IPS-18a (cell line): ENCODE data around the gene NR4A3.
A peak's percentile ranks its signal among the peaks of the same experiment; 100 is the strongest.

Experiments
- H3K27ac ChIP-seq: one replicate; pipeline ENCODE4 v1.5.1; 2013; ENCODE audit warnings: low read length
- H3K27me3 ChIP-seq: one replicate; pipeline ENCODE4 v1.6.1; 2013; ENCODE audit warnings: mild to moderate bottlenecking, low read length; ENCODE audit not compliant: control insufficient read depth, insufficient read depth
- H3K36me3 ChIP-seq: one replicate; pipeline ENCODE4 v1.6.1; 2013; ENCODE audit warnings: low read depth, low read length; ENCODE audit not compliant: control insufficient read depth
- H3K4me1 ChIP-seq: one replicate; pipeline ENCODE4 v1.6.1; 2013; ENCODE audit warnings: low read depth, low read length; ENCODE audit not compliant: control insufficient read depth
- H3K4me3 ChIP-seq: one replicate; pipeline ENCODE4 v1.5.1; 2013; ENCODE audit warnings: low read length
- H3K9ac ChIP-seq: one replicate; pipeline ENCODE4 v1.6.1; 2013; ENCODE audit warnings: mild to moderate bottlenecking, low read length, moderate library complexity
- H3K9me3 ChIP-seq: one replicate; pipeline ENCODE4 v1.6.1; 2013; ENCODE audit warnings: low read depth, low read length; ENCODE audit not compliant: control insufficient read depth

The NR4A3 gene

DNA sequence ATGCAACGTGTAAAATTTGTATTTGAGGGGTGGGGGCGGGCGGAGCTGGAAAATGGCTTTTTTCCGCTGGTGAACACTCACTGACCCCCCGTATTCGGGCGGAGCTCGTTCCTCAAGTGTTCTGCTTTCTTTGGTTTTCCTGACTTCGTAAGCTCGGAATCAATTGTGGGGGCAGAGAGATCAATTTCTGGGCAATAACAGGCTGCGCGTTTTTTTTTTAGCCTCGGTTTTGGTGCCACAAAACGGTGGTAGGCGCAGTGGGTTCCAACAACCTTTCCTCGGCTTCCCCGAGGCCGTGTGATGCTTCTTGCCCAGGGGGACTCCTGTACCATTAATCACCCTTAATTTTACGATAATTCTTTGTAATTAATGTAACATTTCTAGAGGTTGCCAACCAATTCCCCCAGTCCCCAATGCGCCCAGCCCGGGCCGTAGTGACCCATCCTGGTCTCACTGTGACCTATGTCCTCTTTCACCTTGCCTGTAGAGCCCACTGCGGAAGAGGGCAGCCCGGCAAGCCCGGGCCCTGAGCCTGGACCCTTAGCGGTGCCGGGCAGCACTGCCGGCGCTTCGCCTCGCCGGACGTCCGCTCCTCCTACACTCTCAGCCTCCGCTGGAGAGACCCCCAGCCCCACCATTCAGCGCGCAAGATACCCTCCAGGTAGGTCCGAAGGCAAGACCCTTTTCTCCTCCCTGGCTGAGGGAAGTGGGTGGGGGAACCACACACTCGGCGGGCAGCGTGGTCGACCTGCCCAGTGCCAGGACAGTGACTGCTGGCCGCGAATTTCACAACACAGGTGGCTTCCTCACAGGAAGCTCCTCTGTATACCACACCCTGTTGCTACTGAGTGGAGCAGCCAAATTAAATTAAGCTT lies 3.7 kb downstream of the NR4A3 start:
- H3K27me3 ChIP-seq = peaks cover 100% of the 10 kb centered on the region
- peaks cover 33% of the 10 kb centered on the region for H3K4me1 ChIP-seq
- peak overlapping the region; percentile 84 for H3K4me3 ChIP-seq
- H3K27ac ChIP-seq = no peak overlapping the region
- no peaks in the 10 kb centered on the region for H3K36me3 ChIP-seq
- H3K9me3 ChIP-seq = no peaks in the 10 kb centered on the region
- H3K9ac ChIP-seq = peak overlapping the region; percentile 20

GRCh38 chr9:99826579-99826978 lies 4.9 kb downstream of the NR4A3 start:
- H3K4me3 ChIP-seq = no peak overlapping the region
- no peaks in the 10 kb centered on the region for H3K36me3 ChIP-seq
- no peak overlapping the region for H3K27ac ChIP-seq
- peaks cover 25% of the 10 kb centered on the region for H3K4me1 ChIP-seq
- H3K27me3 ChIP-seq = peaks cover 100% of the 10 kb centered on the region
- no peaks in the 10 kb centered on the region for H3K9me3 ChIP-seq
- no peak overlapping the region for H3K9ac ChIP-seq

DNA sequence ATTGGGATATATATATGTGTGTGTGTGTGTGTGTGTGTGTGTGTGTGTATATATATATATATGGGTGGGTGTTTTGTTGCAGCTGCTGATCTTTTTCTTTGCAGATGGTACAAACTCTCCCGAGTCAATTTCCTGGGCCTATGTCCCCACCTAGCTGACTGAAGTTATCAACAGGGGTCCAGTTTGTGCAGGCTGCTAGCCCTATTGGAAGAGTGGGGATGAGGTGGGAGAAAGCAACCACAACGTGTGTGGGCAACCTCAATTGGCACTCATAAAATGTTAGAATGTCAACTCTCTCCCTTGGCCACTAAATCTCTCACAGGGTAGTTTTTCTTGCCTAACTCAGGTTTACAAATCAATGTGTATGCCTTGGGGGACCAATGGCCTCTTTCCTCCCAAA lies 5.6 kb downstream of the NR4A3 start:
- H3K4me1 ChIP-seq = peaks cover 25% of the 10 kb centered on the region
- no peaks in the 10 kb centered on the region for H3K9me3 ChIP-seq
- H3K27ac ChIP-seq = no peak overlapping the region
- H3K36me3 ChIP-seq = no peaks in the 10 kb centered on the region
- peaks cover 96% of the 10 kb centered on the region for H3K27me3 ChIP-seq
- H3K9ac ChIP-seq = no peak overlapping the region
- H3K4me3 ChIP-seq = no peak overlapping the region

DNA sequence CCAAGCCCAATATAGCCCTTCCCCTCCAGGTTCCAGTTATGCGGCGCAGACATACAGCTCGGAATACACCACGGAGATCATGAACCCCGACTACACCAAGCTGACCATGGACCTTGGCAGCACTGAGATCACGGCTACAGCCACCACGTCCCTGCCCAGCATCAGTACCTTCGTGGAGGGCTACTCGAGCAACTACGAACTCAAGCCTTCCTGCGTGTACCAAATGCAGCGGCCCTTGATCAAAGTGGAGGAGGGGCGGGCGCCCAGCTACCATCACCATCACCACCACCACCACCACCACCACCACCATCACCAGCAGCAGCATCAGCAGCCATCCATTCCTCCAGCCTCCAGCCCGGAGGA lies 6.3 kb downstream of the NR4A3 start:
- Histone ChIP-seq H3K9ac (no peak overlapping the region), H3K27me3 (peaks cover 88% of the 10 kb centered on the region), H3K4me3 (no peak overlapping the region), H3K27ac (no peak overlapping the region), H3K4me1 (peaks cover 22% of the 10 kb centered on the region), H3K9me3 (no peaks in the 10 kb centered on the region), H3K36me3 (no peaks in the 10 kb centered on the region)

DNA sequence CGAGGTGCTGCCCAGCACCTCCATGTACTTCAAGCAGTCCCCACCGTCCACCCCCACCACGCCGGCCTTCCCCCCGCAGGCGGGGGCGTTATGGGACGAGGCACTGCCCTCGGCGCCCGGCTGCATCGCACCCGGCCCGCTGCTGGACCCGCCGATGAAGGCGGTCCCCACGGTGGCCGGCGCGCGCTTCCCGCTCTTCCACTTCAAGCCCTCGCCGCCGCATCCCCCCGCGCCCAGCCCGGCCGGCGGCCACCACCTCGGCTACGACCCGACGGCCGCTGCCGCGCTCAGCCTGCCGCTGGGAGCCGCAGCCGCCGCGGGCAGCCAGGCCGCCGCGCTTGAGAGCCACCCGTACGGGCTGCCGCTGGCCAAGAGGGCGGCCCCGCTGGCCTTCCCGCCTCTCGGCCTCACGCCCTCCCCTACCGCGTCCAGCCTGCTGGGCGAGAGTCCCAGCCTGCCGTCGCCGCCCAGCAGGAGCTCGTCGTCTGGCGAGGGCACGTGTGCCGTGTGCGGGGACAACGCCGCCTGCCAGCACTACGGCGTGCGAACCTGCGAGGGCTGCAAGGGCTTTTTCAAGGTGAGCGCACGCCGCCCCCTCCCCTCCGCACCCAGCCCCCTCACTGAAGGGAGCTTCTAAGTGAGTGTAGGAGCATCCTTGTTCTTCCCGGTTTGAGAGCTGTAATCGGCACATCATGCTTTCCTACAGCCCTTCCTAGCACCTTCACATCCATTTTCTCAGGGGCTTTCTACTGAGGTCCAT lies 6.9 kb downstream of the NR4A3 start:
- no peak overlapping the region for H3K27ac ChIP-seq
- H3K9ac ChIP-seq = no peak overlapping the region
- no peak overlapping the region for H3K4me3 ChIP-seq
- H3K9me3 ChIP-seq = no peaks in the 10 kb centered on the region
- H3K27me3 ChIP-seq = peaks cover 83% of the 10 kb centered on the region
- peaks cover 17% of the 10 kb centered on the region for H3K4me1 ChIP-seq
- no peaks in the 10 kb centered on the region for H3K36me3 ChIP-seq

- Histone ChIP-seq H3K27me3 (peaks cover 49% of the 10 kb centered on the region), H3K4me3 (no peak overlapping the region), H3K9me3 (no peaks in the 10 kb centered on the region), H3K36me3 (no peaks in the 10 kb centered on the region), H3K27ac (no peak overlapping the region), H3K9ac (no peak overlapping the region), H3K4me1 (peaks cover 6% of the 10 kb centered on the region)
These were observed 10.3 kb downstream of the NR4A3 start for GRCh38 chr9:99831857-99832557.

DNA sequence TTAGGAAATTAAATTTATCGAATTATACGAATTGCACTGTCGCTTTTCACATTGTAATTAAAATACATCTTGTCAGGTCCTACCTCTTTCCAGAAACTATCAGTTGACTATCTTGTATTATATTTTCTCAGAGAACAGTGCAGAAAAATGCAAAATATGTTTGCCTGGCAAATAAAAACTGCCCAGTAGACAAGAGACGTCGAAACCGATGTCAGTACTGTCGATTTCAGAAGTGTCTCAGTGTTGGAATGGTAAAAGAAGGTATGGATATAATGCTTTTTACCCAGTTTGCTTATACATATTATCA lies 10.8 kb downstream of the NR4A3 start:
- no peak overlapping the region for H3K27ac ChIP-seq
- no peaks in the 10 kb centered on the region for H3K9me3 ChIP-seq
- H3K4me3 ChIP-seq = no peak overlapping the region
- H3K9ac ChIP-seq = no peak overlapping the region
- H3K36me3 ChIP-seq = no peaks in the 10 kb centered on the region
- peaks cover 44% of the 10 kb centered on the region for H3K27me3 ChIP-seq
- peaks cover 6% of the 10 kb centered on the region for H3K4me1 ChIP-seq

DNA sequence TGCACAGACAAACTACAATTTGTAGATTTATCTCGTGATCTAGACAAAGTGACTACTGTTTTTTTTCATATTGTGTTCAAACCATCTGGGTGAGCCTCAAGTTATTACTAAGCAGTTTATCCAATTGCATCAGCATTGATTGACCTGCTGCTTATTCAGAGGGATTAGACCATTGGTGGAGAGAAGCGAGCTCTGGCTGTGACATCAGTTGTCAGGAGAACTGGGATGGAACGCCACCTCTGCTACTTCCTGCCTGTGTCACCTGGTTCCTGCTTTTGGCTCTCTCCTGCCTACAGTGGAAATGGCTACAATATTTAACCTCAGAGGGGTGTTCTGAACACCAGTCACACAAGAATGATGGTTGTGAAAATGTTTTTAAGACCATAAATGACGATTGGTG lies 12.1 kb downstream of the NR4A3 start:
- Histone ChIP-seq H3K4me1 (peaks cover 6% of the 10 kb centered on the region), H3K9ac (no peak overlapping the region), H3K4me3 (no peak overlapping the region), H3K27ac (no peak overlapping the region), H3K9me3 (no peaks in the 10 kb centered on the region), H3K27me3 (peaks cover 31% of the 10 kb centered on the region), H3K36me3 (no peaks in the 10 kb centered on the region)

GRCh38 chr9:99834474-99834873 lies 12.8 kb downstream of the NR4A3 start:
- Histone ChIP-seq H3K27ac (no peak overlapping the region), H3K27me3 (peaks cover 24% of the 10 kb centered on the region), H3K4me3 (no peak overlapping the region), H3K9me3 (no peaks in the 10 kb centered on the region), H3K4me1 (peaks cover under 1% of the 10 kb centered on the region), H3K36me3 (no peaks in the 10 kb centered on the region), H3K9ac (no peak overlapping the region)

- no peaks in the 10 kb centered on the region for H3K4me1 ChIP-seq
- no peak overlapping the region for H3K27ac ChIP-seq
- no peaks in the 10 kb centered on the region for H3K36me3 ChIP-seq
These were observed 13.5 kb downstream of the NR4A3 start for GRCh38 chr9:99835142-99835541.

GRCh38 chr9:99835581-99835980 lies 13.9 kb downstream of the NR4A3 start:
- H3K4me1 ChIP-seq = no peaks in the 10 kb centered on the region
- no peak overlapping the region for H3K27ac ChIP-seq
- no peak overlapping the region for H3K9ac ChIP-seq
- peaks cover 13% of the 10 kb centered on the region for H3K27me3 ChIP-seq
- no peaks in the 10 kb centered on the region for H3K9me3 ChIP-seq
- H3K4me3 ChIP-seq = no peak overlapping the region
- no peaks in the 10 kb centered on the region for H3K36me3 ChIP-seq

More at GRCh38 chr9:99835142-99835541, 13.5 kb downstream of the NR4A3 start:
- no peak overlapping the region for H3K4me3 ChIP-seq
- no peak overlapping the region for H3K9ac ChIP-seq
- peaks cover 17% of the 10 kb centered on the region for H3K27me3 ChIP-seq
- no peaks in the 10 kb centered on the region for H3K9me3 ChIP-seq
